PFSK-1 (cell line): ENCODE measurements around the gene DAB1.

Experiments
- POLR2AphosphoS5 ChIP-seq: IDR thresholded peaks from 2 replicates; pipeline ENCODE4 v1.6.1; 2012; ENCODE audit warnings: low read depth, mild to moderate bottlenecking, control low read depth, low read length, moderate library complexity
- REST ChIP-seq, 2 experiments: IDR thresholded peaks; 2 replicates each; pipeline versions ENCODE4 v1.6.1 to v1.8.0; 2011 to 2012; ENCODE audit warnings: low read depth in 2 of 2, low read length in 2 of 2, control low read depth in 1 of 2, inconsistent platforms in 1 of 2, mild to moderate bottlenecking in 1 of 2, moderate library complexity in 1 of 2; ENCODE audit not compliant: insufficient read depth in 1 of 2
- TAF1 ChIP-seq: IDR thresholded peaks from 2 replicates; pipeline ENCODE4 v1.6.1; 2012; ENCODE audit warnings: low read length, control low read depth, borderline replicate concordance; ENCODE audit not compliant: insufficient read depth

DNA sequence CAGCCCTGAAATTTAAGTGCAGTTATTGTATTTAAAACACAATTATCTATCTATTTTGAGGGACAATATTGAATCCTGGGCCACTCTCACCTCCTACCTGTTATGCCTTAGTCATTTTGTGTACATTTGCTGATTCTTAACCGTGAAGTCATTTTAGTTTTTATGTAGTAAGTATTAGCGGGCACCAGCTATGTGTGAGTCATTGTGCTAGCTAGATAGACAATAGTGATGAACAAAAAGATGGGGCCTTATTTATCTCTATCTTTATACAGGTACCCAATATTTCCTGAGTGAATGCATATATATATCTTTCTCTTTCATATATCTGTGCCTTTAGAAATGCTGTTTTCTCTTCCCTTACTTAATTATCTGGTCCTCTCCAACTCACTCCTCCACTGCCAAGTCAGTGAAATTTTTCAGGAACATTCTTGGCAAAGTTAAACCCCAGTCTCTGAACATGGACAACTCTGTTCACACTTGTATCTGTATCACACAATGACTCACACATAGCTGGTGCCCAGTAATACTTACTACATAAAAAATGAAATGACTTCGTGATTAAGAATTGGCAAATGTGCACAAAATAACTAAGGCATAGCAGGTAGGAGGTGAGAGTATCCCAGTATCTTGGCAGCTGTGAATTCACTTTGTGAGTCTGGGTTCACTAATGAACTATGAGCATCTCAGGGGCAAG, 292.0 kb downstream of the DAB1 start:
- TF ChIP-seq REST (IDR thresholded peaks at IDR 0.05; ENCODE audit: insufficient read depth in 1 of 2, low read depth in 2 of 2, low read length in 2 of 2) = no peak
- TF ChIP-seq POLR2AphosphoS5 = no peak
- no peak for TF ChIP-seq TAF1
